Measurements from ENCODE around the gene PHF2.

Gene PHF2

DNA sequence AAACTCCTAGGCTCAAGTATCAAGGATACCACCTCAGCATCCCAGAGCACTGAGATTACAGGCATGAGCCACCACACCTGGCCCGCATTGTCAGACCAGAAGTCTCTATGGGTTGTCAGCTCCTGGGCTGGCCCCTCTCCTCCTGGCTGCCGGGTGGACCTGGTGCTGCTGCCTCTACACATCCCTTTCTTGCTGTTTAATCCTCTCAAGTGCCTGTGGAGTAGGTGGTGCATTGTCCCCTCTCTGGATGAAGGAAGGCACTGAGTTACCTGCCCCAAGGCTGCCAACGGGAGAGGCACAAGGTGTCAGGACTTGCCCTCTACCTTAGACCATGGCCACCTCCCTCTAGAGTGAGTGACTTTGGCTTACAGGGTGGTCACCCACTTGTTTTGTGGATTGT lies 37.4 kb downstream of the PHF2 start:
- H3K36me3 ChIP-seq (ENCODE audit: control insufficient read depth in 1 of 2, insufficient read depth in 2 of 2, low read length in 2 of 2) = peaks cover 0 to 3% of the 10 kb centered on the region in 2 donors
- peaks cover 13 to 15% of the 10 kb centered on the region in 2 donors for H3K4me1 ChIP-seq (ENCODE audit: control insufficient read depth in 1 of 2, insufficient read depth in 2 of 2, low read length in 2 of 2)
- H3K9me3 ChIP-seq (ENCODE audit: control insufficient read depth in 1 of 2, low read length in 2 of 2) = peaks cover 7 to 10% of the 10 kb centered on the region in 2 donors
- H3K27me3 ChIP-seq (ENCODE audit: control insufficient read depth in 1 of 2, insufficient read depth in 2 of 2, low read length in 2 of 2) = no peaks in the 10 kb centered on the region
- H3K27ac ChIP-seq (ENCODE audit: low read depth, low read length) = no peak overlapping the region
- H3K4me3 ChIP-seq (ENCODE audit: low read depth in 1 of 2, low read length in 2 of 2) = no peak overlapping the region
- no peak overlapping the region for H3K9ac ChIP-seq (ENCODE audit: low read depth in 1 of 2, low read length in 2 of 2)

DNA sequence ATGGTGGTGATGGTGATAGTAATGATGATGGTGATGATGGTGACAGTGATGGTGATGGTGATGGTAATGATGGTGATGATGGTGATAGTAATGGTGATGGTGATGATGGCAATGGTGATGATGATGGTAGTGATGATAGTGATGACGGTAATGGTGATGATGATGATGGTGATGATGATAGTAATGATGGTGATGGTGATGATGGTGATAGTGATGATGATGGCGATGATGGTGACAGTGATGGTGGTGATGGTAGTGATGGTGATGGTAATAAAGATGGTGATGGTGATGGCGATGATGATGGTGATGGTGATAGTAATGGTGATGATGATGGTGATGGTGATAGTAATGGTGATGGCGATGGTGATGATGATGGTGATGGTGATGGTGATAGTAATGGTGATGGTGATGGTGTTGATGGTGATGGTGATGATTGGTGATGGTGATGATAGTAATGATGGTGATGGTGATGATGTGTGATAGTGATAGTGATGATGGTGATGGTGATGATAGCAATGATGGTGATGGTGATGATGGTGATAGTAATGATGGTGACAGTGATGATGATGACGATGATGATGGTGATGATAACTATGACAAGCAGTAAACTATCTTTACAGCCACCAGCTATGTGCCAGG lies 38.6 kb downstream of the PHF2 start:
- H3K27me3 ChIP-seq (ENCODE audit: control insufficient read depth in 1 of 2, insufficient read depth in 2 of 2, low read length in 2 of 2) = no peaks in the 10 kb centered on the region
- H3K4me1 ChIP-seq (ENCODE audit: control insufficient read depth in 1 of 2, insufficient read depth in 2 of 2, low read length in 2 of 2) = peaks cover 13 to 15% of the 10 kb centered on the region in 2 donors
- peaks cover 0 to 3% of the 10 kb centered on the region in 2 donors for H3K36me3 ChIP-seq (ENCODE audit: control insufficient read depth in 1 of 2, insufficient read depth in 2 of 2, low read length in 2 of 2)
- H3K4me3 ChIP-seq (ENCODE audit: low read depth in 1 of 2, low read length in 2 of 2) = no peak overlapping the region
- no peak overlapping the region for H3K9ac ChIP-seq (ENCODE audit: low read depth in 1 of 2, low read length in 2 of 2)
- H3K27ac ChIP-seq (ENCODE audit: low read depth, low read length) = no peak overlapping the region
- H3K9me3 ChIP-seq (ENCODE audit: control insufficient read depth in 1 of 2, low read length in 2 of 2) = peaks cover 5 to 9% of the 10 kb centered on the region in 2 donors

DNA sequence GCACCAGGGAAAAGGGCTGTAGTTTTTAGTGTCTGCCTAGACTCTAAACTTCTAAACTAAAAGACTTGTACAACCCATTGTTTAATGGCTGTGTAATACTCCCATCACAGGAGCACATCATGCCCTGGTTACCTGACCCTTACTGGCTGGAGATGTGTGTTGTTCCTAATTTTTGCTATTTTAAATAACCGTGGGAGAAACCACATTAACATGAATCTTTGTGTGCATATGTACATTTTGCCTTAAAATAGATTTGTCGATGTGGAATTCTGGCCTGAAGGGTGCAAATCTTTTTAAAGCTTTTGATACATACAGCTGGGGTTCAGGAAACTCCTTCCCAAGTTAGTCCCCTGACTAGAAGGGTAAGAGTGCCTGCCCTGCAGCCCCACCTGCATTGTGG lies 39.7 kb downstream of the PHF2 start:
- Histone ChIP-seq H3K9ac (ENCODE audit: low read depth in 1 of 2, low read length in 2 of 2) (no peak overlapping the region), H3K27ac (ENCODE audit: low read depth, low read length) (no peak overlapping the region), H3K27me3 (ENCODE audit: control insufficient read depth in 1 of 2, insufficient read depth in 2 of 2, low read length in 2 of 2) (no peaks in the 10 kb centered on the region), H3K36me3 (ENCODE audit: control insufficient read depth in 1 of 2, insufficient read depth in 2 of 2, low read length in 2 of 2) (peaks cover 0 to 3% of the 10 kb centered on the region in 2 donors), H3K4me3 (ENCODE audit: low read depth in 1 of 2, low read length in 2 of 2) (no peak overlapping the region), H3K4me1 (ENCODE audit: control insufficient read depth in 1 of 2, insufficient read depth in 2 of 2, low read length in 2 of 2) (peaks cover 13 to 15% of the 10 kb centered on the region in 2 donors), H3K9me3 (ENCODE audit: control insufficient read depth in 1 of 2, low read length in 2 of 2) (no peaks in the 10 kb centered on the region)

DNA sequence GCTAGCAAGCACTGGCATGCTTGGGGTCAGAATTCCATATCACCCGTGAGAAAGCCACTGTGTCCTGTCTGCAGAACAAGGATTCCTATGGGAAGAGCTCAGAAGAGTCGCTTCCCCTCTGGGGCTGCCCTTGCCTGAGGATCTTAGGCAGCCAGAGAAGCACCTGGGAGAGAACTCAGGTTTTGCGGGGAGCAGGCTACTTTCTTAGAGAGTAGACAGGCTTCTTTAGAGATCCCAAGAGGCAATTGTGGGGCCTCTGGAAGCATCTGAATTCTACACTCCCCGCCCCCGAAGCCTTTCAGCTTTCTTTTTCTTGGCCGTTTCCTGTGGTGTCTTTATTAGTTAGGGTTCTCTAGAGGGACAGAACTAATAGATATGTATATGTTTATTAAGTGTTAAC lies 40.9 kb downstream of the PHF2 start:
- Histone ChIP-seq H3K9me3 (ENCODE audit: control insufficient read depth in 1 of 2, low read length in 2 of 2) (no peaks in the 10 kb centered on the region), H3K9ac (ENCODE audit: low read depth in 1 of 2, low read length in 2 of 2) (no peak overlapping the region), H3K36me3 (ENCODE audit: control insufficient read depth in 1 of 2, insufficient read depth in 2 of 2, low read length in 2 of 2) (peaks cover 0 to 3% of the 10 kb centered on the region in 2 donors), H3K27me3 (ENCODE audit: control insufficient read depth in 1 of 2, insufficient read depth in 2 of 2, low read length in 2 of 2) (no peaks in the 10 kb centered on the region), H3K27ac (ENCODE audit: low read depth, low read length) (no peak overlapping the region), H3K4me1 (ENCODE audit: control insufficient read depth in 1 of 2, insufficient read depth in 2 of 2, low read length in 2 of 2) (peaks cover 8 to 9% of the 10 kb centered on the region in 2 donors), H3K4me3 (ENCODE audit: low read depth in 1 of 2, low read length in 2 of 2) (no peak overlapping the region)

DNA sequence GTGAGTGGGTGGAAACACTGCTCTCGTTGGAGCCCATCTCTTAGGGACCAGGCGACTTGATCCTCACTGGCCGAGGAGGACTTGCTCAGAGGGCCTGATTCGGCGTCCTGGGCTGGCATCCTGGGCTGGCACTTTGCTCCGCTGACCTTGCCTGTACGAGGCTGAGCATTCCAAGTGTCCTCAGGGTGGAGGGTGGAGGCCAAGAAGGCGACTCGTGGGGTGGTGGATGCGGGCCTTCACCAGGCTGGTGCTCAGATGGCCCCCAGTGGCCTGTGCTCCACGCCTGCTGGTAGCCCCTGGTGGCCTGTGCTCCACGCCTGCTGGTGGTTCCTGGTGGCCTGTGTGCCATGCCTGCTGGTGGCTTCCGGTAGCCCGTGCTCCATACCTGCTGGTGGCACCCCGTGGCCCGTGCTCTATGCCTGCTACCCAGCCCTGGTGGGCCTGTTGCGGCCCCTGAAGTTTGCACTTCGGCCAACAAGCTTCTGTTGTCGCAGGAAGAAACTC lies 42.9 kb downstream of the PHF2 start:
- Histone ChIP-seq H3K27ac (ENCODE audit: low read depth, low read length) (no peak overlapping the region), H3K9me3 (ENCODE audit: control insufficient read depth in 1 of 2, low read length in 2 of 2) (no peaks in the 10 kb centered on the region), H3K4me1 (ENCODE audit: control insufficient read depth in 1 of 2, insufficient read depth in 2 of 2, low read length in 2 of 2) (no peaks in the 10 kb centered on the region), H3K27me3 (ENCODE audit: control insufficient read depth in 1 of 2, insufficient read depth in 2 of 2, low read length in 2 of 2) (no peaks in the 10 kb centered on the region), H3K4me3 (ENCODE audit: low read depth in 1 of 2, low read length in 2 of 2) (no peak overlapping the region), H3K36me3 (ENCODE audit: control insufficient read depth in 1 of 2, insufficient read depth in 2 of 2, low read length in 2 of 2) (peaks cover 0 to 3% of the 10 kb centered on the region in 2 donors), H3K9ac (ENCODE audit: low read depth in 1 of 2, low read length in 2 of 2) (no peak overlapping the region)

DNA sequence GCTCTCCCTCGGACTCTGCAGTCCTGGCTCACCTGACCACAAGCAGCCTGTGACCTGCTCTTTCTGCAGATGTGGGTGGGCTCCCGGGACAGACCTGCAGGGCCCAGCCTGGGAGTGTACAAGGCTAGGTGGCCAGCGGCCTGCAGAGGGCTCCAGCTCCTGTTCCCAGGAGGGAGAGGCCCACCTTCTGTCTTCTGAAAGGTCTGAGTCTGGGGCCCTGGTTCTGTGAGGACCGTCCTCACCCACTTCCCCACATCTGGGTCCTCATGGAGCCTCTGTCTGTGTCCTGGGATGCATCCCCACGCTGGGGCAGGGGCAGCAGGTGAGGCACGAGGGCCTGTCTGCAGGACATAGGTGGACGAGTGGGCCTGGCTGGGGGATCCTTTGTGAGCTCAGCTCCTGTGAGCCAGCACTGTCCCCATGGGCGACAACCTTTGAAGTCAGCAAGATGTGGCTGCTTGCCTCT lies 43.7 kb downstream of the PHF2 start:
- Histone ChIP-seq H3K27me3 (ENCODE audit: control insufficient read depth in 1 of 2, insufficient read depth in 2 of 2, low read length in 2 of 2) (no peaks in the 10 kb centered on the region), H3K27ac (ENCODE audit: low read depth, low read length) (no peak overlapping the region), H3K36me3 (ENCODE audit: control insufficient read depth in 1 of 2, insufficient read depth in 2 of 2, low read length in 2 of 2) (peaks cover 0 to 3% of the 10 kb centered on the region in 2 donors), H3K4me3 (ENCODE audit: low read depth in 1 of 2, low read length in 2 of 2) (no peak overlapping the region), H3K4me1 (ENCODE audit: control insufficient read depth in 1 of 2, insufficient read depth in 2 of 2, low read length in 2 of 2) (no peaks in the 10 kb centered on the region), H3K9ac (ENCODE audit: low read depth in 1 of 2, low read length in 2 of 2) (no peak overlapping the region), H3K9me3 (ENCODE audit: control insufficient read depth in 1 of 2, low read length in 2 of 2) (no peaks in the 10 kb centered on the region)

DNA sequence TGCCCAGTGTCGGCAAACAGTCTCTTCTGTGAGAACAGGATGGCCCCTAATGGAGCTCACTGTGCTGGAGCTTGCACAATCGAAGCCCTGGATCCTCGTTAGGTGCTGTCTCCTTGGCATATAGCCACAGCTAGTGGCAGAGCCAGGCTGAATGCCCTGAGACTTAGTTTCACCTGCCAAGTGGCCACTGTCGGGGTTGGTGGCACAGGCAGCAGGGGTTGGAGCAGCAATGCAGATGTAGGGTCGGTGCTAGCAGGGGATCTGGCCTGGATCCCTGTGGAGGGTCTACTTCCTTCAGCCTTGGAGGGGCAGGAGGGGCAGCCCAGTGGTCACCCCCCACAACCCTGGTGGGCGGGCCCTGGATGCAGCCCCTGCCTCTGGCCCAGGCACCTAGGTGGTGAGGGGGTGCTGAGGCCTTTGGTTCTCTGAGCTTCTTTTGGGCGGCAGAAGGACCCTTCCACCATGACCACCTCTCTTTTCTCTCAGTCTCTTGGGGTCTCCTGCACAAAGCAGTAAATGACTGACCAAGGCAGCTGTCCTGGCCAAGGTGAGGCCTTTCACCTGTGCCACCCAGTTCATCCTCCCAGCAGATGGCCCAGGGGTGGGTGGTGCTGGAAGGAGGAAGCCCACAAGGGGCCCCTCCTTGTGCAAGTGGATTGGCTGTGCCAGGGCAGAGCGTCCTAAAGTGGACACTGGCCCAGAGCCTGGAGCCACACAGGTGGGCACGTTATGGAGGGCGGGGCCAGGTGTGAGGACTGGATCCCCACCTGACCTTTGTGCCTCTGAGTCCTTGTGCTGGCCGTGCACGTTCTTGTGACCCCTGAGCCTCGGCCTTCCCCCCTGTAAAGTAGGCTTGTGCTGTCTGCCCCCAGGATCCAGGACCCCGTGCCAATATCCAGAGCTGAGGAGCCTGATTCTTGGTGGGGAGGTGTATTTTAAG lies 44.8 kb downstream of the PHF2 start:
- H3K9me3 ChIP-seq (ENCODE audit: control insufficient read depth in 1 of 2, low read length in 2 of 2) = no peaks in the 10 kb centered on the region
- H3K36me3 ChIP-seq (ENCODE audit: control insufficient read depth in 1 of 2, insufficient read depth in 2 of 2, low read length in 2 of 2) = peaks cover 0 to 3% of the 10 kb centered on the region in 2 donors
- no peak overlapping the region for H3K27ac ChIP-seq (ENCODE audit: low read depth, low read length)
- H3K27me3 ChIP-seq (ENCODE audit: control insufficient read depth in 1 of 2, insufficient read depth in 2 of 2, low read length in 2 of 2) = no peaks in the 10 kb centered on the region
- H3K9ac ChIP-seq (ENCODE audit: low read depth in 1 of 2, low read length in 2 of 2) = no peak overlapping the region
- no peak overlapping the region for H3K4me3 ChIP-seq (ENCODE audit: low read depth in 1 of 2, low read length in 2 of 2)
- H3K4me1 ChIP-seq (ENCODE audit: control insufficient read depth in 1 of 2, insufficient read depth in 2 of 2, low read length in 2 of 2) = no peaks in the 10 kb centered on the region

DNA sequence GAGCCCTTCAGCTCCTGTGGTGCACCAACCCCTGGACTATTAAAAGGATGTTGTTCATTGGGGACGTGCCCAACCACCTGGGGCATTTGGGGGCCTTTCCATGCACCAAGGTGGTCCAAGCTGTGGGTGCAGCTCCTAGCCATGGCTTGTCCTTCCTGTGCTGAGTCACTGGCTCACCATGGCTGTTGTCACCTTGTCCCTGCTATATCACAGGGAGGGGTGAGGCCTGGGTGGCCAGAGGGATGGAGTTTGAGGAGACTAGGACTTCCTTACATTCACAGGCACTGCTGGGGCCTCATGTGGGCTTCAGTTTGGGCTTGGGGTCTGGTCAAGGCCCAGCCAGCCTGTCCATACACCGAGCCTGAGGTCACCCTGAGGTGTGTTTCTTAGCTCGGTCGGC lies 45.5 kb downstream of the PHF2 start:
- Histone ChIP-seq H3K27me3 (ENCODE audit: control insufficient read depth in 1 of 2, insufficient read depth in 2 of 2, low read length in 2 of 2) (no peaks in the 10 kb centered on the region), H3K27ac (ENCODE audit: low read depth, low read length) (no peak overlapping the region)

DNA sequence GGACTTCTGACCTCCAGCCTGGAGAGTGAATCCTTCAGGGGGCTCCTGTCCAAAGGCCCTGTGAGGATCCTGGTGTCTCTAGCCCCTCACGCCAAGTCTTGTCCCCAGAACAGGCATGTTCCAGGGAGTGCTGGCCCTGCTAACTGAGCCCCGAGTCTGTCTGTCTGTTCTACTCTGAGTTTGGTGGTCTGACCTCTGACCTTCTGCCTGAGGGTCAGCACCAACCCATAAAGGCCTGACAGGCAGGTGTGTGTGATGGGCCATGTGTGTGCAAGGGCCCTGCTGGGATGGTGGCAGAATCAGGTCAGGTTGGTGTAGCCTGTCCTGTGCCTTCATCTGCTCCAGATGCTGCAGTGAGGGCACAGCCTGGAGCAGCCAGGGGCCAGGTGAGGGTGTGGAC lies 46.3 kb downstream of the PHF2 start:
- H3K27me3 ChIP-seq (ENCODE audit: control insufficient read depth in 1 of 2, insufficient read depth in 2 of 2, low read length in 2 of 2) = no peaks in the 10 kb centered on the region
- no peaks in the 10 kb centered on the region for H3K4me1 ChIP-seq (ENCODE audit: control insufficient read depth in 1 of 2, insufficient read depth in 2 of 2, low read length in 2 of 2)
- no peak overlapping the region for H3K4me3 ChIP-seq (ENCODE audit: low read depth in 1 of 2, low read length in 2 of 2)
- peaks cover 0 to 3% of the 10 kb centered on the region in 2 donors for H3K36me3 ChIP-seq (ENCODE audit: control insufficient read depth in 1 of 2, insufficient read depth in 2 of 2, low read length in 2 of 2)
- no peak overlapping the region for H3K27ac ChIP-seq (ENCODE audit: low read depth, low read length)
- no peak overlapping the region for H3K9ac ChIP-seq (ENCODE audit: low read depth in 1 of 2, low read length in 2 of 2)
- H3K9me3 ChIP-seq (ENCODE audit: control insufficient read depth in 1 of 2, low read length in 2 of 2) = peaks cover 2 to 3% of the 10 kb centered on the region in 2 donors

More for the DNA sequence above, 45.5 kb downstream of the PHF2 start:
- no peaks in the 10 kb centered on the region for H3K4me1 ChIP-seq (ENCODE audit: control insufficient read depth in 1 of 2, insufficient read depth in 2 of 2, low read length in 2 of 2)
- H3K9me3 ChIP-seq (ENCODE audit: control insufficient read depth in 1 of 2, low read length in 2 of 2) = no peaks in the 10 kb centered on the region
- H3K9ac ChIP-seq (ENCODE audit: low read depth in 1 of 2, low read length in 2 of 2) = no peak overlapping the region
- peaks cover 0 to 3% of the 10 kb centered on the region in 2 donors for H3K36me3 ChIP-seq (ENCODE audit: control insufficient read depth in 1 of 2, insufficient read depth in 2 of 2, low read length in 2 of 2)
- H3K4me3 ChIP-seq (ENCODE audit: low read depth in 1 of 2, low read length in 2 of 2) = no peak overlapping the region

DNA sequence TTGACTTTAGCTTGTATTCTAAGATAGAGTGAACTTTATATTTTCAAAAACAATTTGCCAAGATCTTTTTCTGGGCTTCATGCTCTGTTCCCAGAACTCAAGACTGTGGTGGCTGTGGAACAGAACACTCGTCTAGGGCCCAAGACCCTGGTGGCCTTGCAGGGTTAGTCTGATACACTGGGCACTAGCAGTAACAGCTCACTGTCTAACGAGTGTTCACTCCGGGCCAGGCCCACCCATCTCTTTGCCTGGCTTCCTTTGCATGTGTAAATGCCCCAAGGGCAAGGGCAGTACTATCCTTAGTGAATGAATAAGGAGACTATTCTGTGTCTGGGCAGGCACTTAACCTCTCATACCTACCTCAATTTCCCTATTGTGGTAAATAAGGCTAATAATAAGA lies 47.4 kb downstream of the PHF2 start:
- Histone ChIP-seq H3K9ac (ENCODE audit: low read depth in 1 of 2, low read length in 2 of 2) (no peak overlapping the region), H3K27ac (ENCODE audit: low read depth, low read length) (no peak overlapping the region), H3K9me3 (ENCODE audit: control insufficient read depth in 1 of 2, low read length in 2 of 2) (peaks cover 7 to 8% of the 10 kb centered on the region in 2 donors), H3K36me3 (ENCODE audit: control insufficient read depth in 1 of 2, insufficient read depth in 2 of 2, low read length in 2 of 2) (no peaks in the 10 kb centered on the region), H3K4me1 (ENCODE audit: control insufficient read depth in 1 of 2, insufficient read depth in 2 of 2, low read length in 2 of 2) (no peaks in the 10 kb centered on the region), H3K4me3 (ENCODE audit: low read depth in 1 of 2, low read length in 2 of 2) (no peak overlapping the region), H3K27me3 (ENCODE audit: control insufficient read depth in 1 of 2, insufficient read depth in 2 of 2, low read length in 2 of 2) (no peaks in the 10 kb centered on the region)
